Measurements from ENCODE around the gene SLTM. TPM values are rescaled to one million over a fixed set of nuclear protein-coding genes. Genes with fewer than 3 reads are reported as not detected.

SLTM gene
- 10 to 100 TPM; 75.7 to 79.2 TPM for total RNA-seq

GRCh38 chr15:58933281-58934113 lies at the start of gene SLTM:
Gene SLTM (minus strand): TSS chr15:58933679. CDS start chr15:58933565, 114 bp downstream.
- peak within 1 kb of the TSS; percentile 96 for H3K4me3 Mint-ChIP-seq

GRCh38 chr15:58983261-58983660 lies 49.8 kb upstream of the SLTM start:
- intact Hi-C loops (cut with micrococcal nuclease), result loop anchor here (5.0 to 10.0 kb wide), 3 partner anchors 264 to 814 kb away; partner anchors contain the start of gene BNIP2
- Mint-ChIP-seq H3K4me3 (no peak overlapping the region), H3K9me3 (no peaks in the 10 kb centered on the region), H3K27me3 (no peaks in the 10 kb centered on the region), H3K36me3 (peaks cover 3% of the 10 kb centered on the region), H3K4me1 (ENCODE audit: low read depth) (peaks cover 37% of the 10 kb centered on the region), H3K27ac (no peak overlapping the region)
- no peak for DNase-seq
- ChIA-PET POLR2A (no interaction called here), CTCF (interaction anchor here (1.7 kb wide), 1 partner anchor 510 kb away, joined by 3 read pairs; no protein-coding TSS in a partner anchor)

More at GRCh38 chr15:58933281-58934113, at the start of gene SLTM:
- Mint-ChIP-seq H3K4me1 (ENCODE audit: low read depth) (peaks cover 21% of the 10 kb centered on the region), H3K36me3 (peaks cover 19% of the 10 kb centered on the region), H3K27me3 (no peaks in the 10 kb centered on the region), H3K27ac (peak within 1 kb of the TSS; percentile 99), H3K9me3 (no peaks in the 10 kb centered on the region)
- ChIA-PET CTCF (no interaction called here), POLR2A (interaction anchor here (0.8 to 1.2 kb wide), 3 partner anchors 46 to 512 kb away, joined by 3 read pairs; no protein-coding TSS in a partner anchor)
- DNase-seq, result peak; percentile 94
- intact Hi-C loops (cut with micrococcal nuclease), result loop anchor here (1.0 to 10.0 kb wide), 6 partner anchors 46 to 599 kb away; partner anchors contain the start of genes CCNB2, MINDY2 and RNF111

GRCh38 chr15:58981808-58982475 lies 48.5 kb upstream of the SLTM start:
- CTCF ChIA-PET, result interaction anchor here (1.0 to 1.7 kb wide), 2 partner anchors 511 to 551 kb away, joined by 3 read pairs; no protein-coding TSS in a partner anchor
- POLR2A ChIA-PET, result interaction anchor here (1.2 kb wide), 1 partner anchor 51 kb away, joined by 4 read pairs; no protein-coding TSS in a partner anchor

GRCh38 chr15:58980351-58980939 lies 47.0 kb upstream of the SLTM start:
- DNase-seq, result no peak
- no peak overlapping the region for H3K4me3 Mint-ChIP-seq
- POLR2A ChIA-PET, result interaction anchor here (0.6 to 1.2 kb wide), 2 partner anchors 48 to 502 kb away, joined by 3 to 5 read pairs; no protein-coding TSS in a partner anchor
- intact Hi-C loops (cut with micrococcal nuclease), result loop anchor here (2.0 to 10.0 kb wide), 5 partner anchors 58 to 817 kb away; partner anchors contain the start of gene BNIP2
- no peaks in the 10 kb centered on the region for H3K36me3 Mint-ChIP-seq
- no peaks in the 10 kb centered on the region for H3K9me3 Mint-ChIP-seq
- H3K27me3 Mint-ChIP-seq, result no peaks in the 10 kb centered on the region
- H3K4me1 Mint-ChIP-seq (ENCODE audit: low read depth), result peaks cover 36% of the 10 kb centered on the region
- CTCF ChIA-PET, result interaction anchor here (0.6 to 2.9 kb wide), 21 partner anchors 8 to 552 kb away, joined by 3 to 19 read pairs (median 4); no protein-coding TSS in a partner anchor
- H3K27ac Mint-ChIP-seq, result peak overlapping the region; percentile 18

More at GRCh38 chr15:58981808-58982475, 48.5 kb upstream of the SLTM start:
- Mint-ChIP-seq H3K4me1 (ENCODE audit: low read depth) (peaks cover 32% of the 10 kb centered on the region), H3K36me3 (no peaks in the 10 kb centered on the region), H3K9me3 (no peaks in the 10 kb centered on the region), H3K27ac (peak overlapping the region; percentile 62), H3K27me3 (no peaks in the 10 kb centered on the region), H3K4me3 (no peak overlapping the region)
- no peak for DNase-seq
- intact Hi-C loops (cut with micrococcal nuclease), result loop anchor here (2.0 to 10.0 kb wide), 5 partner anchors 57 to 815 kb away; partner anchors contain the start of gene BNIP2

- ChIA-PET POLR2A (no interaction called here), CTCF (interaction anchor here (2.9 kb wide), 1 partner anchor 21 kb away, joined by 14 read pairs; no protein-coding TSS in a partner anchor)
- intact Hi-C loops (cut with micrococcal nuclease), result loop anchor here (2.0 kb wide), 1 partner anchor 51 kb away; no protein-coding TSS in a partner anchor
- Mint-ChIP-seq H3K27me3 (peaks cover 1% of the 10 kb centered on the region), H3K36me3 (no peaks in the 10 kb centered on the region), H3K4me1 (ENCODE audit: low read depth) (peaks cover 43% of the 10 kb centered on the region), H3K27ac (no peak overlapping the region), H3K9me3 (no peaks in the 10 kb centered on the region), H3K4me3 (no peak overlapping the region)
- DNase-seq, result no peak
These were observed 44.4 kb upstream of the SLTM start for GRCh38 chr15:58977887-58978286.

GRCh38 chr15:58967479-58967878 lies 34.0 kb upstream of the SLTM start:
- H3K4me1 Mint-ChIP-seq (ENCODE audit: low read depth), result peaks cover 4% of the 10 kb centered on the region
- no peak overlapping the region for H3K27ac Mint-ChIP-seq
- ChIA-PET CTCF (interaction anchor here (0.6 to 1.4 kb wide), 4 partner anchors 10 to 561 kb away, joined by 3 to 6 read pairs (median 3); no protein-coding TSS in a partner anchor), POLR2A (no interaction called here)
- no peaks in the 10 kb centered on the region for H3K27me3 Mint-ChIP-seq
- no peaks in the 10 kb centered on the region for H3K9me3 Mint-ChIP-seq
- DNase-seq, result no peak
- intact Hi-C loops (cut with micrococcal nuclease), result no loop called here
- no peak overlapping the region for H3K4me3 Mint-ChIP-seq
- no peaks in the 10 kb centered on the region for H3K36me3 Mint-ChIP-seq

GRCh38 chr15:58966698-58967097 lies 33.2 kb upstream of the SLTM start:
- Mint-ChIP-seq H3K36me3 (no peaks in the 10 kb centered on the region), H3K9me3 (no peaks in the 10 kb centered on the region), H3K4me3 (no peak overlapping the region), H3K4me1 (ENCODE audit: low read depth) (peaks cover 4% of the 10 kb centered on the region), H3K27me3 (no peaks in the 10 kb centered on the region), H3K27ac (no peak overlapping the region)
- POLR2A ChIA-PET, result no interaction called here
- DNase-seq, result no peak
- CTCF ChIA-PET, result interaction anchor here (1.2 to 1.4 kb wide), 2 partner anchors 13 to 562 kb away, joined by 3 to 6 read pairs; no protein-coding TSS in a partner anchor
- intact Hi-C loops (cut with micrococcal nuclease), result no loop called here

GRCh38 chr15:58962662-58963565 lies 29.4 kb upstream of the SLTM start:
- DNase-seq, result no peak
- no peak overlapping the region for H3K27ac Mint-ChIP-seq

GRCh38 chr15:58962136-58962535 lies 28.7 kb upstream of the SLTM start:
- ChIA-PET POLR2A (interaction anchor here (0.6 kb wide), 1 partner anchor 19 kb away, joined by 3 read pairs; no protein-coding TSS in a partner anchor), CTCF (no interaction called here)
- intact Hi-C loops (cut with micrococcal nuclease), result no loop called here
- DNase-seq, result no peak
- H3K9me3 Mint-ChIP-seq, result no peaks in the 10 kb centered on the region
- H3K4me3 Mint-ChIP-seq, result no peak overlapping the region
- H3K4me1 Mint-ChIP-seq (ENCODE audit: low read depth), result peaks cover 9% of the 10 kb centered on the region
- H3K27ac Mint-ChIP-seq, result no peak overlapping the region
- no peaks in the 10 kb centered on the region for H3K36me3 Mint-ChIP-seq
- no peaks in the 10 kb centered on the region for H3K27me3 Mint-ChIP-seq

More at GRCh38 chr15:58962662-58963565, 29.4 kb upstream of the SLTM start:
- Mint-ChIP-seq H3K27me3 (no peaks in the 10 kb centered on the region), H3K4me3 (no peak overlapping the region), H3K9me3 (no peaks in the 10 kb centered on the region), H3K36me3 (no peaks in the 10 kb centered on the region), H3K4me1 (ENCODE audit: low read depth) (peaks cover 4% of the 10 kb centered on the region)
- ChIA-PET CTCF (interaction anchor here (0.6 kb wide), 1 partner anchor 12 kb away, joined by 3 read pairs; no protein-coding TSS in a partner anchor), POLR2A (no interaction called here)
- intact Hi-C loops (cut with micrococcal nuclease), result no loop called here

- DNase-seq, result no peak
- CTCF ChIA-PET, result interaction anchor here (1.1 to 5.6 kb wide), 4 partner anchors 10 to 571 kb away, joined by 3 to 48 read pairs (median 10); no protein-coding TSS in a partner anchor
- Mint-ChIP-seq H3K4me1 (ENCODE audit: low read depth) (peaks cover 5% of the 10 kb centered on the region), H3K9me3 (no peaks in the 10 kb centered on the region), H3K4me3 (no peak overlapping the region), H3K27ac (no peak overlapping the region), H3K36me3 (no peaks in the 10 kb centered on the region), H3K27me3 (no peaks in the 10 kb centered on the region)
- intact Hi-C loops (cut with micrococcal nuclease), result loop anchor here (10.0 kb wide), 1 partner anchor 734 kb away; no protein-coding TSS in a partner anchor
- POLR2A ChIA-PET, result no interaction called here
These were observed 25.3 kb upstream of the SLTM start for GRCh38 chr15:58958811-58959210.
